ENCODE measurements around the gene OR2V2. TPM values are rescaled to one million over a fixed set of nuclear protein-coding genes. Genes with fewer than 3 reads are reported as not detected.

OR2V2 gene
- total and polyA plus RNA-seq, 2 experiments from 2014 or later: not detected

DNA sequence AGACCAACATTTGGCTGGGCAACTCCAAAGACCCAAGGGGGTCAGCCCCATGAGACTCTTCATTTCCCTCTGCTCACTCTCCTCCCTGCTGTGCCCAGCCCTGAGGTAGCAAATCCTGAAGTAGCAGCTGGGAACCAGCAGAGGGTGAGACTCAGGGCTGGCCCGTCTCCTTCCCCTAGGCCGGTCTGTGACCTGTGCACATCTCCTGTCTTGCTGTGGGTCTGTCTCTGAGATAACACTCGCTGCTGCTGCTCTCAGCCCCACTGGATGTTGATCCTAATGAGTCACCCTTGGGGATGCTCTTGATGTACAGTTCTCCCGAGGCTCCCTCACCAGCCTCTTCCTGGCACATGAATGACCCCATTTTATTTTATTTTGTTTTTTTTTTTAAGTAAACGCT lies 9.1 kb upstream of the OR2V2 start:
- no peak for DNase-seq (ENCODE audit: low read depth in 1 of 2, low spot score in 1 of 2)
- Histone ChIP-seq H3K27ac (no peak overlapping the region), H3K36me3 (no peaks in the 10 kb centered on the region), H3K27me3 (no peaks in the 10 kb centered on the region), H3K9me3 (ENCODE audit: low read depth) (no peaks in the 10 kb centered on the region), H3K4me3 (no peak overlapping the region), H3K4me1 (ENCODE audit: low read depth) (no peaks in the 10 kb centered on the region)
- TF ChIP-seq, protein P1, sequence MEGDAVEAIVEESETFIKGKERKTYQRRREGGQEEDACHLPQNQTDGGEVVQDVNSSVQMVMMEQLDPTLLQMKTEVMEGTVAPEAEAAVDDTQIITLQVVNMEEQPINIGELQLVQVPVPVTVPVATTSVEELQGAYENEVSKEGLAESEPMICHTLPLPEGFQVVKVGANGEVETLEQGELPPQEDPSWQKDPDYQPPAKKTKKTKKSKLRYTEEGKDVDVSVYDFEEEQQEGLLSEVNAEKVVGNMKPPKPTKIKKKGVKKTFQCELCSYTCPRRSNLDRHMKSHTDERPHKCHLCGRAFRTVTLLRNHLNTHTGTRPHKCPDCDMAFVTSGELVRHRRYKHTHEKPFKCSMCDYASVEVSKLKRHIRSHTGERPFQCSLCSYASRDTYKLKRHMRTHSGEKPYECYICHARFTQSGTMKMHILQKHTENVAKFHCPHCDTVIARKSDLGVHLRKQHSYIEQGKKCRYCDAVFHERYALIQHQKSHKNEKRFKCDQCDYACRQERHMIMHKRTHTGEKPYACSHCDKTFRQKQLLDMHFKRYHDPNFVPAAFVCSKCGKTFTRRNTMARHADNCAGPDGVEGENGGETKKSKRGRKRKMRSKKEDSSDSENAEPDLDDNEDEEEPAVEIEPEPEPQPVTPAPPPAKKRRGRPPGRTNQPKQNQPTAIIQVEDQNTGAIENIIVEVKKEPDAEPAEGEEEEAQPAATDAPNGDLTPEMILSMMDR (IDR thresholded peaks at IDR 0.05; ENCODE audit: low read depth, low read length): no peak

DNA sequence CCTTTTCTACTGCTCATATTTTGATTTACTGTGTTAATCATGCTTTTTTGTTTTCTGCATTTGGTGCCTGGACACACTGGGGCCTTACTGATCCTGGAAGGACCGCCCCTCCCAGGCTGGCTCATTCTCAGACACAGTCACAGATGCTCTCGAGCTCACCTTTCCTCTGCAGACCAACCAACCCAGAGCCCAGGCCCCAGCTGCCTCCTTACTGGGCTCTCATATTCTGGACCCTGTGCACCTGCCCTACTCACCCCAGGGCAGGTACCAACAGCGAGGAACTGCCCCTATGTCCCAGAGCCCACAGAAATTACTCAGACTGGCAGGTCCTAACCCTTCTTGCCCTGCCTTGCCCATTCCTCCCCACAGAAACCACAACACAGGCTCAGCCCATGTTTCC lies 6.6 kb upstream of the OR2V2 start:
- TF ChIP-seq, protein P1 (IDR thresholded peaks at IDR 0.05; ENCODE audit: low read depth, low read length): no peak
- DNase-seq (ENCODE audit: low read depth in 1 of 2, low spot score in 1 of 2): no peak
- H3K27ac ChIP-seq: no peak overlapping the region
- H3K36me3 ChIP-seq: no peaks in the 10 kb centered on the region
- no peaks in the 10 kb centered on the region for H3K4me1 ChIP-seq (ENCODE audit: low read depth)
- H3K27me3 ChIP-seq: no peaks in the 10 kb centered on the region
- no peaks in the 10 kb centered on the region for H3K9me3 ChIP-seq (ENCODE audit: low read depth)
- H3K4me3 ChIP-seq: no peak overlapping the region

GRCh38 chr5:181142054-181142453 lies 5.3 kb upstream of the OR2V2 start:
- Histone ChIP-seq H3K27ac (no peak overlapping the region), H3K4me1 (ENCODE audit: low read depth) (no peaks in the 10 kb centered on the region), H3K4me3 (no peak overlapping the region), H3K9me3 (ENCODE audit: low read depth) (no peaks in the 10 kb centered on the region), H3K27me3 (no peaks in the 10 kb centered on the region), H3K36me3 (no peaks in the 10 kb centered on the region)
- DNase-seq (ENCODE audit: low read depth in 1 of 2, low spot score in 1 of 2): no peak
- TF ChIP-seq, protein P1 (IDR thresholded peaks at IDR 0.05; ENCODE audit: low read depth, low read length): no peak

DNA sequence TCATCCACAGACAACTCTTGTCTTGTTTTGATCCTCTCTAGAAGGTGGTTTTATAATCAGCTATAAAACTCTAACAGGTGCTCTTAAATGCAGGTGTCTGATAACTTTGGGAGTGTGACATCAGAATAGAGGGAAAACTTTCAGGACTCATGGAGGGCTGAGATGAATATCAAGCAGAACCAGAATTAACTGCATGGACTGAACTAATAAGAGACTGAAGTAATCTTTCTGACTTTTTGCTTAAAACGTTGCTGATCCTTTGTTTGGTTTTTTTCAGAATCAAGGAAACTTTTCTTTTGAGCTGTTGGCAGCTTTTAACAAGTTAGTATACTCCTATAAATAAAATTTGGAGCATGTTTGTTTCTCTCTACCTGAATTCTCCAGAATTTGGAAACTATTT lies 2.3 kb upstream of the OR2V2 start:
- Histone ChIP-seq H3K27me3 (no peaks in the 10 kb centered on the region), H3K4me1 (ENCODE audit: low read depth) (no peaks in the 10 kb centered on the region), H3K4me3 (no peak overlapping the region), H3K9me3 (ENCODE audit: low read depth) (no peaks in the 10 kb centered on the region), H3K27ac (no peak overlapping the region), H3K36me3 (no peaks in the 10 kb centered on the region)
- TF ChIP-seq, protein P1 (IDR thresholded peaks at IDR 0.05; ENCODE audit: low read depth, low read length): no peak
- DNase-seq (ENCODE audit: low read depth in 1 of 2, low spot score in 1 of 2): no peak

DNA sequence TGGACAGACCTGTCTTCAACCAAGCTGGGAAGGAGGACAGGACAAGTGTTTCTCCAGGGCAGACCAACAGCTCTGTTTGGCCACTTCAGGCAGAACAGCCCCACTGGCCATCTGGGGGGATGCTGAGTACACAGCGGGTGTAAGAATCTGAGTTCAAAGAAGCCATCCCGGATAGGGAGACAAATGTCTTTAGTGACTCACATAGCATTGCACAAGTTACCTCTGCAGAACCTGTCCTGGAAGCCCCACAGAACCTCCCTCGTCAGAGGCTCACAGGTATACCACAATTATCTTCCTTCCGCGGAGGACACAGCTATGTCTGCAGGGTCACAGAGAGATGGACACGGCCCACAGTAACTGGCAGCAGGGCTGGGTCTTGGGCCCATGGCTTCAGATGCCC lies 2.0 kb downstream of the OR2V2 start:
- Histone ChIP-seq H3K4me1 (ENCODE audit: low read depth) (no peaks in the 10 kb centered on the region), H3K27ac (no peak overlapping the region), H3K9me3 (ENCODE audit: low read depth) (no peaks in the 10 kb centered on the region), H3K27me3 (no peaks in the 10 kb centered on the region), H3K36me3 (no peaks in the 10 kb centered on the region), H3K4me3 (no peak overlapping the region)
- TF ChIP-seq, protein P1 (IDR thresholded peaks at IDR 0.05; ENCODE audit: low read depth, low read length): no peak
- no peak for DNase-seq (ENCODE audit: low read depth in 1 of 2, low spot score in 1 of 2)
